Activated gamma-delta T cell (primary cell): Measurements from ENCODE around the gene PHF21B.
"Not testable (repeated sequence)": the region's sequence is repeated elsewhere in the genome, so short reads cannot be mapped to it uniquely, and the experiment has no call there.

Experiments used
- DNase-seq: peaks from one replicate; lab custom pipeline; 2025; lab: John Stamatoyannopoulos, UW

PHF21B gene

GRCh38 chr22:44917372-44918165, 92.2 kb downstream of the PHF21B start:
- DNase-seq: no peak

GRCh38 chr22:44916281-44917231, 93.2 kb downstream of the PHF21B start:
- no peak for DNase-seq

GRCh38 chr22:44915441-44915840, 94.4 kb downstream of the PHF21B start:
- DNase-seq: no peak

GRCh38 chr22:44914026-44914721, 95.6 kb downstream of the PHF21B start:
- DNase-seq: no peak

GRCh38 chr22:44913198-44913983, 96.4 kb downstream of the PHF21B start:
- DNase-seq: no peak

- no peak for DNase-seq
Measured at GRCh38 chr22:44909241-44909640, 100.6 kb downstream of the PHF21B start.

- no peak for DNase-seq
Measured at GRCh38 chr22:44907765-44908737, 101.8 kb downstream of the PHF21B start.

GRCh38 chr22:44906999-44907644, 102.7 kb downstream of the PHF21B start:
- DNase-seq: no peak

GRCh38 chr22:44906248-44906936, 103.4 kb downstream of the PHF21B start:
- no peak for DNase-seq

GRCh38 chr22:44904492-44905152, 105.2 kb downstream of the PHF21B start:
- not testable (repeated sequence) for DNase-seq

- not testable (repeated sequence) for DNase-seq
Measured at GRCh38 chr22:44903164-44903563, 106.6 kb downstream of the PHF21B start.

GRCh38 chr22:44901301-44901700, 108.5 kb downstream of the PHF21B start:
- no peak for DNase-seq

GRCh38 chr22:44898236-44898635, 111.6 kb downstream of the PHF21B start:
- no peak for DNase-seq

GRCh38 chr22:44895296-44896055, 114.3 kb downstream of the PHF21B start:
- no peak for DNase-seq

GRCh38 chr22:44894782-44895181, 115.0 kb downstream of the PHF21B start:
- DNase-seq: no peak

- no peak for DNase-seq
Measured at GRCh38 chr22:44894321-44894720, 115.5 kb downstream of the PHF21B start.

GRCh38 chr22:44893731-44894080, 116.1 kb downstream of the PHF21B start:
- no peak for DNase-seq
